Measurements from ENCODE around the gene CCDC6. TPM values are rescaled to one million over a fixed set of nuclear protein-coding genes. Genes with fewer than 3 reads are reported as not detected.

Gene CCDC6
- total RNA-seq, 4 donors from 2014 or later: 52.5 to 65.8 (median 57.7) TPM

DNA sequence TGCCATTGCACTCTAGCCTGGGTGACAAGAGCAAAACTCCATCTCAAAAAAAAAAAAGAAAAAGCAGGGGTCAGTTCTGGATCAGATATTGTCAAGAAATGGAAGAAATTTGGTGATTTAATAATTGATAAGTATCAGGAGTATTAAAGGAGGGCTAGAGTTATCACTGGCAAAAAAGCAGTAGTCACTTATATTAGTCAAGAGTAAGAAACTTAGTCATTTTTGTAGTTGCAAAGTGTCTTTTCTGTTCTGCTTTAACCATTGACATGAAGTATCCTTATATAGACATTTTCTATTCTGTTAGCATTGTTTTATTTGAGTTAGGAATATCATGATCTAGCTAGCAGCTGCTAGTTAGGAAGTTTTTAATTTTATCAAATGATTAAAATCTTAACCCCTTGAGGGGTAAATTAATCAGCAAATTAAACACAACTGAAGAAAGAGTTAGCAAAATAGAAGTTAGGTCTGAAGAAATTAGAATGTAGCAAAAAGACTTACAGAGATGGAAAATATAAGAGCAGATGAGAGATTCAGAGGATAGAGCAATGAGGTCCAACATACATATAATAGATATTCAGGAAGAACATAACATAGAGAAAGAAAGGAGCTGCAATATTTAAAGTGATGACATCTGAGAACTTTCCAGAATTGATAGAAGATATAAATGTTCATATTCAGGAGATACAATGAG is 7.3 kb upstream of the CCDC6 start:
- H3K9me3 ChIP-seq: peaks cover 0 to 11% (median 10%) of the 10 kb centered on the region in 3 donors
- intact Hi-C loops (cut with DNase I): no loop called here

DNA sequence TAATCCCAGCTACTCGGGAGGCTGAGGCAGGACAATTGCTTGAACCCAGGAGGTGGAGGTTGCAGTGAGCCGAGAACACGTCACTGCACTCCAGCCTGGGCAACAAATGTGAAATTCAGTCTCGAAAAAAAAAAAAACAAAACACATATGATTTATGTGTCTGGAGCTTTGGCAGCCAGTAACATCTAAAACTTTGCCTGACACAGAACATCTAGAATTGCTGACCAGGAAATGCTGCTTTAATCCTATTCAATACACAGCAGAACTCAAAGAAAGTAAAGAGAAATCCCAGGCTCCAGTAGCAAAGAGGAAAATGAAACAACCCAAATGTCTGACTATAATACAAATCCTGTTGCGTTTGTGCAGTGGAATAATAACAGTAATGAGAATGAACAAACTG is 4.5 kb upstream of the CCDC6 start:
- Histone ChIP-seq H3K4me1 (peaks cover 12 to 47% (median 22%) of the 10 kb centered on the region in 3 donors), H3K9me3 (peaks cover 0 to 11% (median 10%) of the 10 kb centered on the region in 3 donors), H3K27me3 (no peaks in the 10 kb centered on the region), H3K27ac (peak overlapping the region in 2 of 4 donors; percentile 48 to 51), H3K36me3 (no peaks in the 10 kb centered on the region), H3K4me3 (peak overlapping the region in 1 of 4 donors; percentile 5)
- no peak for DNase-seq
- intact Hi-C loops (cut with DNase I): no loop called here
- WGBS, 2 donors: 16 to 35% methylated on average over 5 of the region's 5 CpGs
- TF ChIP-seq POLR2A (IDR thresholded peaks at IDR 0.05): no peak
- TF ChIP-seq, protein P1, sequence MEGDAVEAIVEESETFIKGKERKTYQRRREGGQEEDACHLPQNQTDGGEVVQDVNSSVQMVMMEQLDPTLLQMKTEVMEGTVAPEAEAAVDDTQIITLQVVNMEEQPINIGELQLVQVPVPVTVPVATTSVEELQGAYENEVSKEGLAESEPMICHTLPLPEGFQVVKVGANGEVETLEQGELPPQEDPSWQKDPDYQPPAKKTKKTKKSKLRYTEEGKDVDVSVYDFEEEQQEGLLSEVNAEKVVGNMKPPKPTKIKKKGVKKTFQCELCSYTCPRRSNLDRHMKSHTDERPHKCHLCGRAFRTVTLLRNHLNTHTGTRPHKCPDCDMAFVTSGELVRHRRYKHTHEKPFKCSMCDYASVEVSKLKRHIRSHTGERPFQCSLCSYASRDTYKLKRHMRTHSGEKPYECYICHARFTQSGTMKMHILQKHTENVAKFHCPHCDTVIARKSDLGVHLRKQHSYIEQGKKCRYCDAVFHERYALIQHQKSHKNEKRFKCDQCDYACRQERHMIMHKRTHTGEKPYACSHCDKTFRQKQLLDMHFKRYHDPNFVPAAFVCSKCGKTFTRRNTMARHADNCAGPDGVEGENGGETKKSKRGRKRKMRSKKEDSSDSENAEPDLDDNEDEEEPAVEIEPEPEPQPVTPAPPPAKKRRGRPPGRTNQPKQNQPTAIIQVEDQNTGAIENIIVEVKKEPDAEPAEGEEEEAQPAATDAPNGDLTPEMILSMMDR (IDR thresholded peaks at IDR 0.05): no peak

More for the DNA sequence above, 7.3 kb upstream of the CCDC6 start:
- no peak overlapping the region for H3K27ac ChIP-seq
- no peaks in the 10 kb centered on the region for H3K36me3 ChIP-seq
- peaks cover 3 to 28% (median 10%) of the 10 kb centered on the region in 3 donors for H3K4me1 ChIP-seq
- H3K27me3 ChIP-seq: no peaks in the 10 kb centered on the region
- DNase-seq: no peak
- H3K4me3 ChIP-seq: no peak overlapping the region
- TF ChIP-seq, protein P1 (IDR thresholded peaks at IDR 0.05): no peak
- TF ChIP-seq POLR2A (IDR thresholded peaks at IDR 0.05): no peak

DNA sequence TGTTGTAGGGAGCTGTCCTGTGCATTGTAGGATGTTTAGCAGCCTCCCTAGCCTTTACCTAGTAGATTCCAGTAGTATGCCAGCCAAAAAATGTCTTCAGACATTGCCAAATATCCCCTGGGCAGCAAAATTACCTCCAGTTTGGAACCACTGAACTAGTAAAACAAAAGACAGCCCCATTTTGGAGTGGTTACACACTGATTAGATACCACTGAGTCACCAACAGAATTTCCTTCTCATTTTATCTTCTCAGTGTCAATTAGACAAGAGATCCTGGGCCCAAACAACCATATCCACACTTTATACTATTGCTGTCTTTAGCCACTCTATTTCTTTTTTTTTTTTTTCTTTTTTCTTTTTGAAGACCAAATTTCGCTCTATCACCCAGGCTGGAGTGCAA is 3.5 kb upstream of the CCDC6 start:
- 100% methylated on average over 1 of the region's 1 CpG for WGBS, 2 donors
- peaks cover 0 to 11% (median 10%) of the 10 kb centered on the region in 3 donors for H3K9me3 ChIP-seq
- intact Hi-C loops (cut with DNase I): no loop called here
- TF ChIP-seq POLR2A (IDR thresholded peaks at IDR 0.05): no peak
- TF ChIP-seq, protein P1 (IDR thresholded peaks at IDR 0.05): no peak
- H3K4me1 ChIP-seq: peaks cover 13 to 51% (median 23%) of the 10 kb centered on the region in 3 donors
- no peak overlapping the region for H3K4me3 ChIP-seq
- H3K27ac ChIP-seq: peak overlapping the region in 2 of 4 donors; percentile 0 to 38
- H3K27me3 ChIP-seq: no peaks in the 10 kb centered on the region
- no peak for DNase-seq
- H3K36me3 ChIP-seq: no peaks in the 10 kb centered on the region

DNA sequence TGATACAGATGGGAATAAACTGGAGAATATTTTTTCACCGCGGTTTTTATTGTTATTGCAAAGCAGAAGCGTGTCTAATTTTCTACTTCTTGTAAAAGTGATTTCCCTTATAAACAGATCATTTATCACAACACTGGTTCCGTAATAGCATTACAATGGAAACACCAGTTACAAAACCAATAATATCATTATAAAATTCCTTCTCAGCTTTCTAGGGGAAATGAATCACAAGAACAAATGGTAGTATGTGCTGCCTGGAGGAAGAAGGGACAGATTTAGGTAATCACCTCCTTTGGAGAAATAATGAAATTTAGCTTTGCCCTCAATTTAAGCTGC is 2.4 kb upstream of the CCDC6 start:
- Histone ChIP-seq H3K9me3 (peaks cover 0 to 2% (median 2%) of the 10 kb centered on the region in 3 donors), H3K4me1 (peaks cover 22 to 61% (median 31%) of the 10 kb centered on the region in 3 donors), H3K27ac (peak overlapping the region; percentile 94 to 98 (median 96)), H3K4me3 (peak overlapping the region in 3 of 4 donors; percentile 87 to 96 (median 87)), H3K36me3 (no peaks in the 10 kb centered on the region), H3K27me3 (no peaks in the 10 kb centered on the region)
- intact Hi-C loops (cut with DNase I): no loop called here
- TF ChIP-seq, protein P1 (IDR thresholded peaks at IDR 0.05): no peak
- TF ChIP-seq POLR2A (IDR thresholded peaks at IDR 0.05): no peak
- no peak for DNase-seq
- WGBS, 2 donors: 59% methylated on average over 4 of the region's 4 CpGs

DNA sequence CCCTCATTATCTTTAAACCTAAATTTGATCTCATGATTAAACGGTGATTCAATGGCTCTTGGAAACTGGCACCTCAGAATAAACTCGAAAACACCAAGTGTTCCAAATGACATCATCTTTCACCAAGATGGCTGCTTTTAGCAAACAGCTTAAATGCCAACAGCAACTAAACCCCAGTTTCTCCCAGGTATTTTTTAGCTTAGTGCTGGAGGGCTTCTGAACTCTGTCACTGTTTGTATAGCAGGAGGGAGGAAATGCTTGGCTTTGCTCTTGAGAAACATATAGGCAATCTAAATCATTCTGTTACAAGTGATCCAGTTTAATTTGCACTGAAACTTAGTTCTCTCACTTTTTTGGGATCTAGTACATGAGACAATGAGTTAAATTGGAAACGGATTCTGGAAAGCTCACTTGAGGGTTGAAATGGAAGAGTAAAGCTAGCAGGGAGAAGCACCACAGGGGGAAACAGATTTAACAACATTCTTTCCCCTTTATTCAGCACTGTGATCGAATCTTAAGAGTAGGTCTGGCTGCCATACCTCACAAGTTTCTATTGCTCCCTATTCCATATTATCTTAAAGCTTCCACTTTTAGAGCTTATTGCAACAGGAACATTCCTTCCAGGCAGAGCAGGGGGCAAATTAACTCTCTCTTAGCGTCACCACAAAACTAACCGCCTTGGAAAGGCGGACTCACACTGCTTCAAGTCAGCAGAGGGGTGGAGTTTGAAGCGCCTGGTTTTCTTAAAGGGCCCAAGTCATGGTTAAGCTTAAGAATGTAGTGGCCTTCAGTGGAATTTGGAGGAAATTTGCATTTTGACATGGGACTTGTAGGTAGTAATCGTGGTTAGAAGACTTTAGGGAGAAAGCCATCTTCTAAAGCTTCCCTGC is 1.8 kb upstream of the CCDC6 start:
- DNase-seq: no peak
- peak overlapping the region; percentile 32 to 96 (median 87) for H3K4me3 ChIP-seq
- WGBS, 2 donors: 1% methylated on average over 9 of the region's 9 CpGs
- H3K27me3 ChIP-seq: no peaks in the 10 kb centered on the region
- H3K9me3 ChIP-seq: no peaks in the 10 kb centered on the region
- TF ChIP-seq, protein P1 (IDR thresholded peaks at IDR 0.05): peak in 1 of 6 experiments; percentile 2
- TF ChIP-seq POLR2A (IDR thresholded peaks at IDR 0.05): peak in 2 of 4 donors; percentile 50 to 62
- intact Hi-C loops (cut with DNase I): no loop called here
- peaks cover 27 to 67% (median 37%) of the 10 kb centered on the region in 3 donors for H3K4me1 ChIP-seq
- no peaks in the 10 kb centered on the region for H3K36me3 ChIP-seq
- peak overlapping the region; percentile 94 to 98 (median 96) for H3K27ac ChIP-seq
